Endothelial cell of umbilical vein (primary cell): ENCODE measurements around the gene ZBTB7C. TPM values are rescaled to one million over a fixed set of nuclear protein-coding genes. Genes with fewer than 3 reads are reported as not detected.

ENCODE experiments used
- BruUV-seq: library from RNA; stranded (reverse); fragments of 400-500 nt; replicated peaks from 2 replicates; lab custom pipeline; 2021; lab: Mats Ljungman, UMichigan
- CTCF ChIA-PET: fragments of 300-600, 350-600 bp; sonication (Branson Sonifier 250); formaldehyde crosslinking; loops from one replicate; lab custom pipeline; 2021; ENCODE audit warnings: antibody characterized with exemption, inconsistent platforms; lab: Charles Lee
- POLR2A ChIA-PET: fragments of 300-600, 350-600 bp; sonication (Branson Sonifier 250); formaldehyde crosslinking; loops from one replicate; lab custom pipeline; 2021; ENCODE audit warnings: antibody characterized with exemption, inconsistent platforms; lab: Charles Lee
- DNase-seq: peaks from one replicate; pipeline ENCODE4 v3.0.0-alpha.2; 2011; ENCODE audit warnings: low read depth, low spot score
- FAIRE-seq: peaks from 2 replicates; lab custom pipeline; 2011; peaks lifted over from hg19 to GRCh38; lab: Jason Lieb, UNC
- H2AFZ ChIP-seq: 2 replicates; pipeline ENCODE4 v1.6.0; 2012; ENCODE audit warnings: low read depth, low read length, control low read depth, inconsistent platforms
- H3K27ac ChIP-seq: 2 replicates; pipeline ENCODE4 v1.5.1; 2011; ENCODE audit warnings: low read depth, mild to moderate bottlenecking, control low read depth, low read length, moderate library complexity; ENCODE audit not compliant: insufficient read depth
- H3K27me3 ChIP-seq, 2 experiments: 2 replicates each; pipeline versions ENCODE4 v1.6.0 to v1.6.1; 2011; ENCODE audit warnings: low read length in 2 of 2, mixed read lengths in 1 of 2; ENCODE audit not compliant: control insufficient read depth in 2 of 2, insufficient read depth in 2 of 2
- H3K36me3 ChIP-seq, 2 experiments: 2 replicates in 1 of 2; 3 replicates in 1 of 2; pipeline ENCODE4 v1.5.1; 2011; ENCODE audit warnings: low read length in 2 of 2, mild to moderate bottlenecking in 1 of 2, moderate library complexity in 1 of 2; ENCODE audit not compliant: control insufficient read depth in 2 of 2, insufficient read depth in 2 of 2; ENCODE audit errors: extremely low read depth in 1 of 2
- H3K4me1 ChIP-seq: 3 replicates; pipeline ENCODE4 v1.5.1; 2011; ENCODE audit warnings: mild to moderate bottlenecking, low read length; ENCODE audit not compliant: control insufficient read depth, insufficient read depth; ENCODE audit errors: extremely low read depth
- H3K4me2 ChIP-seq: 2 replicates; pipeline ENCODE4 v1.6.1; 2011; ENCODE audit warnings: low read length, control low read depth, mixed read lengths; ENCODE audit not compliant: insufficient read depth
- H3K4me3 ChIP-seq, 3 experiments: fragments of 200-600 bp in 1 of 3; sonication (generic), shearing (Covaris generic) in 1 of 3; replicated peaks in 1 of 3; 2 replicates each; pipeline ENCODE4 v1.5.1; 2011 to 2016; ENCODE audit warnings: control low read depth in 3 of 3, low read length in 3 of 3, mild to moderate bottlenecking in 2 of 3, inconsistent platforms in 1 of 3, low read depth in 1 of 3, moderate library complexity in 1 of 3; ENCODE audit not compliant: insufficient read depth in 1 of 3
- H3K79me2 ChIP-seq: 2 replicates; pipeline ENCODE4 v1.6.0; 2012; ENCODE audit warnings: low read length, inconsistent platforms; ENCODE audit not compliant: control insufficient read depth, insufficient read depth
- H3K9ac ChIP-seq: replicated peaks from 2 replicates; pipeline ENCODE3; 2011; ENCODE audit warnings: low read length, control low read depth; ENCODE audit not compliant: insufficient read depth; ENCODE audit errors: extremely low read depth
- H3K9me1 ChIP-seq: replicated peaks from 3 replicates; pipeline ENCODE4 v1.6.0; 2011; ENCODE audit warnings: mild to moderate bottlenecking, low read length; ENCODE audit not compliant: control insufficient read depth, insufficient read depth; ENCODE audit errors: extremely low read depth
- H3K9me3 ChIP-seq: replicated peaks from 2 replicates; pipeline ENCODE4 v1.5.1; 2012; ENCODE audit warnings: low read length, inconsistent platforms; ENCODE audit not compliant: control insufficient read depth, insufficient read depth
- H4K20me1 ChIP-seq: replicated peaks from 2 replicates; pipeline ENCODE3; 2011; ENCODE audit warnings: mild to moderate bottlenecking, low read length; ENCODE audit not compliant: control insufficient read depth, insufficient read depth; ENCODE audit errors: extremely low read depth
- EZH2 ChIP-seq: IDR thresholded peaks from 2 replicates; pipeline ENCODE4 v1.6.1; 2012; ENCODE audit warnings: borderline replicate concordance, low read depth, mild to moderate bottlenecking, moderate library complexity, low read length, inconsistent platforms; ENCODE audit not compliant: severe bottlenecking
- FOS ChIP-seq: IDR thresholded peaks from 2 replicates; pipeline ENCODE4 v1.6.1; 2011; ENCODE audit warnings: mild to moderate bottlenecking, low read length, moderate library complexity, borderline replicate concordance; ENCODE audit not compliant: insufficient read depth
- GATA2 ChIP-seq: IDR thresholded peaks from 2 replicates; pipeline ENCODE4 v1.7.0; 2011; ENCODE audit warnings: low read depth, mild to moderate bottlenecking, moderate library complexity, mixed read lengths, low read length; ENCODE audit not compliant: insufficient read length, insufficient read depth
- JUN ChIP-seq: IDR thresholded peaks from 2 replicates; pipeline ENCODE4 v1.6.1; 2011; ENCODE audit warnings: borderline replicate concordance, low read depth; ENCODE audit not compliant: insufficient read length, insufficient read depth
- MYC ChIP-seq: IDR thresholded peaks from one replicate; pipeline ENCODE4 v1.6.1; 2011; ENCODE audit warnings: mild to moderate bottlenecking, low read depth, low read length
- POLR2A ChIP-seq: IDR thresholded peaks from 2 replicates; pipeline ENCODE4 v1.6.1; 2012; ENCODE audit warnings: low read depth, mild to moderate bottlenecking, control low read depth, low read length
- POLR2AphosphoS5 ChIP-seq: IDR thresholded peaks from 2 replicates; pipeline ENCODE4 v1.6.1; 2012; ENCODE audit warnings: low read depth, mild to moderate bottlenecking, control low read depth, low read length, moderate library complexity; ENCODE audit not compliant: insufficient read depth
- dilution Hi-C: fragments of 300-500 bp; cut with MboI; formaldehyde crosslinking; loops from one replicate; pipeline ENCODE4 v1.15.0; 2019; ENCODE audit warnings: low sequenced_read_pairs; ENCODE audit not compliant: extremely low pct_ligation_motif_present
- intact Hi-C: fragments of 100-400 bp; cut with micrococcal nuclease; formaldehyde crosslinking; loops from one replicate; pipeline ENCODE4 v1.10.0; 2022
- polyA plus RNA-seq, 4 experiments: library from polyadenylated mRNA; depleted of rRNA in 3 of 4; stranded (reverse) in 3 of 4; unstranded in 1 of 4; fragments of >200 nt; gene quantifications; 2 replicates each; pipeline versions ENCODE4 v1.2.1 to v1.2.3, GENCODE V29; 2011 to 2012; ENCODE audit warnings: missing spikeins in 1 of 4
- total RNA-seq: library from RNA; stranded (reverse); gene quantifications from 2 replicates; pipeline ENCODE4 v1.2.3, GENCODE V29; 2021
- TF ChIP-seq, protein P1 (sequence below), 2 donors: IDR thresholded peaks; 1 replicate in 1 of 2; 2 replicates in 1 of 2; pipeline ENCODE4 v1.5.1; 2011; ENCODE audit warnings: low read length in 2 of 2, mild to moderate bottlenecking in 2 of 2, moderate library complexity in 2 of 2, control low read depth in 1 of 2, inconsistent platforms in 1 of 2, low read depth in 1 of 2; ENCODE audit not compliant: insufficient read depth in 1 of 2; ENCODE audit errors: extremely low read depth in 1 of 2
- TF ChIP-seq, protein P2 (sequence below): IDR thresholded peaks from 2 replicates; pipeline ENCODE4 v1.6.1; 2011; ENCODE audit not compliant: insufficient read depth, insufficient read length

The ZBTB7C gene
- total and polyA plus RNA-seq, 2 donors (not counting 3 experiments of a cell fraction or from before 2014, with no cell fraction given) = not detected

DNA sequence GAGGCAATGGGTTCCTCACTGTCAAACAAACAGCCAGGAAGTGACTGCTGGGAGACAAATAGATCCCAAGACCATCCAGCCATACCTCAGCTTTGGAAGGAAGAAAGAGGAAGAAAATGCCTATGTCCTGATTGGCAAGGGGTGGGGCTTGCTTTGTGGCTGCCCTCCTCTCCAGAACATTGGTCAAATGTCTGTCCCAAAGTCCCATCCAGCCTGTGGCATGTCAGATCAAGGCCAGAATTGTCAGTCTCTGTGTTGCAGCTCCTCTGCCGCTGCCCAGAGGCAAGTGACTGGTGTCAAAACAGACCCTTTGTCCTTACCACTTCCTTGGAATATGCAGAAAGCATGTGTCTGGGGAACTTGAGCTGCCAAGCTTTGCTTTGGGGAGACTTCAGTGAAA lies 415.8 kb downstream of the ZBTB7C start:
- ChIA-PET POLR2A (no interaction called here), CTCF (interaction anchor here (0.8 to 1.1 kb wide), 2 partner anchors 12 to 221 kb away, joined by 3 read pairs; no protein-coding TSS in a partner anchor)
- dilution Hi-C loops = no loop called here
- Histone ChIP-seq H3K36me3 (no peaks in the 10 kb centered on the region), H2AFZ (no peak overlapping the region), H3K79me2 (no peaks in the 10 kb centered on the region), H3K27ac (no peak overlapping the region), H3K9me1 (no peaks in the 10 kb centered on the region), H3K4me2 (no peak overlapping the region), H3K9ac (no peak overlapping the region), H4K20me1 (no peaks in the 10 kb centered on the region), H3K9me3 (no peaks in the 10 kb centered on the region), H3K4me1 (no peaks in the 10 kb centered on the region), H3K27me3 (peaks cover 0 to 2% of the 10 kb centered on the region in 2 experiments), H3K4me3 (no peak overlapping the region)
- BruUV-seq = no TSS peak
- intact Hi-C loops = no loop called here
- TF ChIP-seq MYC = no peak
- FAIRE-seq (no peak), DNase-seq (no peak)

DNA sequence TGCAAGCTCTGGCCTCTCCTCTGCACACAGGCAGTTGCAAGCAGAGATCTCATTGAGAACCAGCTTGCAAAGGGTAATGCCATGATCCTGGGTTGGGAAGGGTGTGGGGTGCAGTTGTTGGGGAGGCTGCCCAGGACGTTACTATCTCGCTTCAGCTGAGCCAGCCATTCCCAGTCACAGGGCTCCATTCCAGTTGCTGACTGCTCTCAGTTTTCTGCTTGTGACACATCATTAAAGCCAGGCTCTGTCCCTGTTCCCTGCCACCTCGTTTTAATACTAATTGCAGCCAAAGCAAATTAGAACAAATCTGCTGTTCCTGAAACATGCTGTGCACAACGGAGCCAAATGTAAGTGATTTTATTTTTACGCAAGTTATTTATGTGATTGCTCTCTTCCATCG lies 416.2 kb downstream of the ZBTB7C start:
- intact Hi-C loops = no loop called here
- Histone ChIP-seq H3K27ac (no peak overlapping the region), H3K9me1 (no peaks in the 10 kb centered on the region), H3K4me1 (no peaks in the 10 kb centered on the region), H2AFZ (no peak overlapping the region), H3K9ac (no peak overlapping the region), H3K36me3 (no peaks in the 10 kb centered on the region), H3K79me2 (no peaks in the 10 kb centered on the region), H3K27me3 (peaks cover 0 to 2% of the 10 kb centered on the region in 2 experiments), H3K9me3 (no peaks in the 10 kb centered on the region), H3K4me2 (no peak overlapping the region), H3K4me3 (no peak overlapping the region), H4K20me1 (no peaks in the 10 kb centered on the region)
- FAIRE-seq = no peak
- TF ChIP-seq, protein P1, sequence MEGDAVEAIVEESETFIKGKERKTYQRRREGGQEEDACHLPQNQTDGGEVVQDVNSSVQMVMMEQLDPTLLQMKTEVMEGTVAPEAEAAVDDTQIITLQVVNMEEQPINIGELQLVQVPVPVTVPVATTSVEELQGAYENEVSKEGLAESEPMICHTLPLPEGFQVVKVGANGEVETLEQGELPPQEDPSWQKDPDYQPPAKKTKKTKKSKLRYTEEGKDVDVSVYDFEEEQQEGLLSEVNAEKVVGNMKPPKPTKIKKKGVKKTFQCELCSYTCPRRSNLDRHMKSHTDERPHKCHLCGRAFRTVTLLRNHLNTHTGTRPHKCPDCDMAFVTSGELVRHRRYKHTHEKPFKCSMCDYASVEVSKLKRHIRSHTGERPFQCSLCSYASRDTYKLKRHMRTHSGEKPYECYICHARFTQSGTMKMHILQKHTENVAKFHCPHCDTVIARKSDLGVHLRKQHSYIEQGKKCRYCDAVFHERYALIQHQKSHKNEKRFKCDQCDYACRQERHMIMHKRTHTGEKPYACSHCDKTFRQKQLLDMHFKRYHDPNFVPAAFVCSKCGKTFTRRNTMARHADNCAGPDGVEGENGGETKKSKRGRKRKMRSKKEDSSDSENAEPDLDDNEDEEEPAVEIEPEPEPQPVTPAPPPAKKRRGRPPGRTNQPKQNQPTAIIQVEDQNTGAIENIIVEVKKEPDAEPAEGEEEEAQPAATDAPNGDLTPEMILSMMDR (IDR thresholded peaks at IDR 0.05; ENCODE audit: extremely low read depth in 1 of 2, insufficient read depth in 1 of 2, low read depth in 1 of 2, low read length in 2 of 2) = no peak
- no peak for TF ChIP-seq MYC
- no peak for TF ChIP-seq GATA2
- TF ChIP-seq POLR2AphosphoS5 = no peak
- TF ChIP-seq POLR2A = no peak
- no peak for TF ChIP-seq EZH2
- no peak for TF ChIP-seq JUN
- no peak for TF ChIP-seq FOS
- TF ChIP-seq, protein P2, sequence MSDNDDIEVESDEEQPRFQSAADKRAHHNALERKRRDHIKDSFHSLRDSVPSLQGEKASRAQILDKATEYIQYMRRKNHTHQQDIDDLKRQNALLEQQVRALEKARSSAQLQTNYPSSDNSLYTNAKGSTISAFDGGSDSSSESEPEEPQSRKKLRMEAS = no peak
- BruUV-seq = no TSS peak
- dilution Hi-C loops = no loop called here
- ChIA-PET CTCF (interaction anchor here (0.6 to 1.1 kb wide), 3 partner anchors 12 to 745 kb away, joined by 3 to 5 read pairs (median 3); no protein-coding TSS in a partner anchor), POLR2A (no interaction called here)
- DNase-seq = no peak
